H1 (cell line): ENCODE data around the gene ARHGAP15. TPM values are rescaled to one million over a fixed set of nuclear protein-coding genes. Genes with fewer than 3 reads are reported as not detected.

Source experiments
- CTCF ChIA-PET: fragments of 300-600 bp; sonication (Branson Sonifier 250); formaldehyde crosslinking; loops from one replicate; lab custom pipeline; 2021; ENCODE audit not compliant: partially characterized antibody; lab: Charles Lee
- POLR2A ChIA-PET: fragments of 300-600 bp; sonication (Branson Sonifier 250); formaldehyde crosslinking; loops from one replicate; lab custom pipeline; 2021; ENCODE audit warnings: inconsistent platforms; ENCODE audit not compliant: partially characterized antibody; lab: Charles Lee
- DNase-seq, 2 experiments: peaks; one replicate each; pipeline versions ENCODE4 v3.0.0 to v3.0.0-alpha.2; 2010 to 2022; ENCODE audit warnings: low spot score in 2 of 2, low read depth in 1 of 2, mixed read lengths in 1 of 2
- FAIRE-seq: peaks from 2 replicates; lab custom pipeline; 2011; peaks lifted over from hg19 to GRCh38; lab: Jason Lieb, UNC
- H2AFZ ChIP-seq: 2 replicates; pipeline ENCODE4 v1.8.1; 2012; ENCODE audit warnings: low read length, inconsistent platforms
- H2AK5ac ChIP-seq: 2 replicates; pipeline ENCODE4 v1.6.1; 2013; ENCODE audit warnings: low read depth, low read length
- H2BK120ac ChIP-seq: replicated peaks from 2 replicates; pipeline ENCODE3; 2013; ENCODE audit warnings: low read depth, low read length, inconsistent platforms
- H2BK12ac ChIP-seq: 2 replicates; pipeline ENCODE4 v1.6.1; 2013; ENCODE audit warnings: low read depth, low read length
- H2BK15ac ChIP-seq: 2 replicates; pipeline ENCODE4 v1.6.1; 2013; ENCODE audit warnings: low read length
- H2BK20ac ChIP-seq: 2 replicates; pipeline ENCODE4 v1.6.1; 2013; ENCODE audit warnings: low read length
- H2BK5ac ChIP-seq: 2 replicates; pipeline ENCODE4 v1.6.1; 2013; ENCODE audit warnings: low read depth, low read length
- H3K14ac ChIP-seq: 2 replicates; pipeline ENCODE4 v1.6.1; 2013; ENCODE audit warnings: inconsistent platforms; ENCODE audit not compliant: insufficient read length
- H3K18ac ChIP-seq: 2 replicates; pipeline ENCODE4 v1.6.1; 2013; ENCODE audit warnings: low read length; ENCODE audit errors: extremely low read depth
- H3K23ac ChIP-seq: 2 replicates; pipeline ENCODE4 v1.6.1; 2013; ENCODE audit warnings: inconsistent platforms; ENCODE audit not compliant: insufficient read length
- H3K23me2 ChIP-seq: 2 replicates; pipeline ENCODE4 v1.6.1; 2013; ENCODE audit warnings: low read depth, low read length
- H3K27ac ChIP-seq: 2 replicates; pipeline ENCODE4 v1.6.1; 2011; ENCODE audit warnings: low read depth, low read length, inconsistent platforms
- H3K27me3 ChIP-seq, 4 experiments: replicated peaks in 1 of 4; 1 replicate in 1 of 4; 2 replicates in 3 of 4; pipeline versions ENCODE4 v1.6.1 to v1.8.1; 2011 to 2013; ENCODE audit warnings: low read length in 3 of 4, mild to moderate bottlenecking in 3 of 4, inconsistent platforms in 2 of 4, mixed read lengths in 2 of 4, moderate library complexity in 1 of 4; ENCODE audit not compliant: control insufficient read depth in 3 of 4, insufficient read depth in 3 of 4; ENCODE audit errors: extremely low read depth in 1 of 4
- H3K36me3 ChIP-seq, 4 experiments: 2 replicates each; pipeline versions ENCODE4 v1.6.1 to v1.8.1; 2011 to 2013; ENCODE audit warnings: mild to moderate bottlenecking in 4 of 4, low read length in 3 of 4, moderate library complexity in 2 of 4, control low read depth in 1 of 4, inconsistent platforms in 1 of 4; ENCODE audit not compliant: insufficient read depth in 4 of 4, control insufficient read depth in 2 of 4
- H3K4ac ChIP-seq: replicated peaks from 2 replicates; pipeline ENCODE3; 2013; ENCODE audit warnings: low read length, low read depth, mixed read lengths, inconsistent platforms; ENCODE audit not compliant: insufficient read length
- H3K4me1 ChIP-seq, 4 experiments: replicated peaks in 1 of 4; 1 replicate in 1 of 4; 2 replicates in 3 of 4; pipeline versions ENCODE4 v1.6.1 to v1.8.1; 2011 to 2013; ENCODE audit warnings: low read length in 3 of 4, inconsistent platforms in 2 of 4, mixed read lengths in 1 of 4; ENCODE audit not compliant: insufficient read depth in 4 of 4, control insufficient read depth in 3 of 4
- H3K4me2 ChIP-seq, 2 experiments: 2 replicates each; pipeline versions ENCODE4 v1.6.1 to v1.8.1; 2011 to 2013; ENCODE audit warnings: low read depth in 2 of 2, low read length in 2 of 2, control low read depth in 1 of 2, inconsistent platforms in 1 of 2, mild to moderate bottlenecking in 1 of 2; ENCODE audit not compliant: insufficient read depth in 1 of 2
- H3K4me3 ChIP-seq, 4 experiments: fragments of 200-600, 300-600 bp in 1 of 4; sonication (generic), shearing (Covaris generic), sonication (Bioruptor Twin) in 1 of 4; 2 replicates each; pipeline versions ENCODE4 v1.5.1 to v1.8.1; 2011 to 2016; ENCODE audit warnings: low read length in 4 of 4, low read depth in 3 of 4, control low read depth in 2 of 4, inconsistent platforms in 2 of 4, mild to moderate bottlenecking in 2 of 4, mixed read lengths in 1 of 4, moderate library complexity in 1 of 4; ENCODE audit not compliant: insufficient read depth in 2 of 4; ENCODE audit errors: extremely low read depth in 1 of 4
- H3K56ac ChIP-seq: replicated peaks from 2 replicates; pipeline ENCODE3; 2013; ENCODE audit warnings: low read depth, mild to moderate bottlenecking, mixed read lengths, low read length, inconsistent platforms; ENCODE audit not compliant: insufficient read length
- H3K79me1 ChIP-seq: 2 replicates; pipeline ENCODE4 v1.6.1; 2013; ENCODE audit warnings: low read depth, low read length, control low read depth
- H3K79me2 ChIP-seq, 2 experiments: 2 replicates each; pipeline versions ENCODE4 v1.6.1 to v1.8.1; 2012 to 2013; ENCODE audit warnings: low read length in 2 of 2, mild to moderate bottlenecking in 2 of 2, inconsistent platforms in 1 of 2; ENCODE audit not compliant: insufficient read depth in 2 of 2, control insufficient read depth in 1 of 2
- H3K9ac ChIP-seq, 4 experiments: replicated peaks in 1 of 4; 1 replicate in 1 of 4; 2 replicates in 3 of 4; pipeline versions ENCODE4 v1.6.1 to v1.8.1; 2011 to 2013; ENCODE audit warnings: low read depth in 3 of 4, low read length in 3 of 4, control low read depth in 2 of 4, mild to moderate bottlenecking in 2 of 4, moderate library complexity in 2 of 4, inconsistent platforms in 1 of 4; ENCODE audit errors: extremely low read depth in 1 of 4
- H3K9me3 ChIP-seq, 2 experiments: 2 replicates each; pipeline versions ENCODE4 v1.6.1 to v1.8.1; 2012 to 2013; ENCODE audit warnings: mild to moderate bottlenecking in 2 of 2, moderate library complexity in 2 of 2, control low read depth in 1 of 2, inconsistent platforms in 1 of 2, low read depth in 1 of 2, low read length in 1 of 2, mixed read lengths in 1 of 2; ENCODE audit not compliant: insufficient read depth in 2 of 2
- H4K20me1 ChIP-seq, 2 experiments: replicated peaks in 1 of 2; 2 replicates each; pipeline versions ENCODE3 to v1.8.1; 2011 to 2013; ENCODE audit warnings: inconsistent platforms in 2 of 2, low read length in 2 of 2, mild to moderate bottlenecking in 1 of 2; ENCODE audit not compliant: insufficient read depth in 2 of 2, control insufficient read depth in 1 of 2
- H4K5ac ChIP-seq: 2 replicates; pipeline ENCODE4 v1.6.1; 2013; ENCODE audit warnings: low read length, low read depth, mixed read lengths, inconsistent platforms; ENCODE audit not compliant: insufficient read length
- H4K8ac ChIP-seq: 2 replicates; pipeline ENCODE4 v1.8.0; 2013; ENCODE audit warnings: mild to moderate bottlenecking, moderate library complexity, low read length, inconsistent platforms; ENCODE audit not compliant: insufficient read depth; ENCODE audit errors: extremely low read depth
- H4K91ac ChIP-seq: replicated peaks from 2 replicates; pipeline ENCODE3; 2013; ENCODE audit warnings: low read length, mixed read lengths, inconsistent platforms; ENCODE audit not compliant: insufficient read length
- CREB1 ChIP-seq: IDR thresholded peaks from 2 replicates; pipeline ENCODE4 v1.6.1; 2012; ENCODE audit warnings: inconsistent platforms
- GTF2F1 ChIP-seq: IDR thresholded peaks from 2 replicates; pipeline ENCODE4 v1.6.1; 2012; ENCODE audit warnings: low read depth, low read length, improper control_type of control experiment, borderline replicate concordance
- JUN ChIP-seq: IDR thresholded peaks from 2 replicates; pipeline ENCODE4 v1.6.1; 2011; ENCODE audit warnings: low read depth, mild to moderate bottlenecking, improper control_type of control experiment, low read length
- NRF1 ChIP-seq: IDR thresholded peaks from 2 replicates; pipeline ENCODE4 v1.6.1; 2011; ENCODE audit warnings: mild to moderate bottlenecking, low read depth, low read length, improper control_type of control experiment
- RBBP5 ChIP-seq: IDR thresholded peaks from 2 replicates; pipeline ENCODE4 v1.7.1; 2012; ENCODE audit warnings: low read depth, mild to moderate bottlenecking, inconsistent platforms, low read length, moderate library complexity, borderline replicate concordance
- RFX5 ChIP-seq: IDR thresholded peaks from 2 replicates; pipeline ENCODE4 v1.6.1; 2011; ENCODE audit warnings: low read depth, low read length, improper control_type of control experiment, borderline replicate concordance
- SIN3A ChIP-seq, 2 experiments: IDR thresholded peaks in 1 of 2; conservative IDR thresholded peaks in 1 of 2; 2 replicates each; pipeline ENCODE4 v1.6.1; 2011 to 2012; ENCODE audit warnings: low read length in 2 of 2, improper control_type of control experiment in 1 of 2, low read depth in 1 of 2, mild to moderate bottlenecking in 1 of 2
- SP2 ChIP-seq: IDR thresholded peaks from 2 replicates; pipeline ENCODE4 v1.6.1; 2012; ENCODE audit warnings: mild to moderate bottlenecking, low read length, inconsistent platforms
- TAF1 ChIP-seq: IDR thresholded peaks from 2 replicates; pipeline ENCODE4 v1.6.1; 2011; ENCODE audit warnings: mild to moderate bottlenecking, low read depth, low read length
- TCF12 ChIP-seq: IDR thresholded peaks from 2 replicates; pipeline ENCODE4 v1.6.1; 2011; ENCODE audit warnings: low read depth, mild to moderate bottlenecking, low read length
- TEAD4 ChIP-seq: IDR thresholded peaks from 2 replicates; pipeline ENCODE4 v1.6.1; 2012; ENCODE audit warnings: low read depth, low read length, inconsistent platforms, mixed read lengths
- WGBS, 2 experiments: shearing (Covaris generic) in 1 of 2; methylation state at CpG; one replicate each; pipeline versions ENCODE4 v1.1.6 to v1.1.7; 2013 to 2015; ENCODE audit warnings: low lambda C conversion rate in 2 of 2, mixed read lengths in 2 of 2, inconsistent platforms in 1 of 2, low coverage in 1 of 2, missing lambda C conversion rate in 1 of 2; ENCODE audit not compliant: insufficient replicate concordance in 2 of 2, insufficient coverage in 1 of 2, insufficient read length in 1 of 2; ENCODE audit errors: extremely low coverage in 1 of 2, missing lambda C conversion rate in 1 of 2; 5-methylcytosine and 5-hydroxymethylcytosine counted together
- polyA plus RNA-seq, 7 experiments: library from polyadenylated mRNA; depleted of rRNA in 3 of 7; stranded (reverse) in 5 of 7; unstranded in 2 of 7; fragments of >200 nt in 5 of 7; fragments of 200-250 nt in 2 of 7; gene quantifications; 1 replicate in 5 of 7; 2 replicates in 1 of 7; 4 replicates in 1 of 7; pipeline versions ENCODE4 v1.2.1 to v1.2.3, GENCODE V29; 2011 to 2013; ENCODE audit warnings: missing spikeins in 2 of 7, mixed read lengths in 2 of 7
- total RNA-seq: library from RNA; stranded (reverse); fragmentation: NEBNext Ultra II Directional; extraction: Animal tissue kit (Norgen Biotek cat#: 25700); gene quantifications from 2 replicates; pipeline ENCODE4 v1.2.1, GENCODE V29; 2021
- TF ChIP-seq, protein P1 (sequence below): IDR thresholded peaks from 2 replicates; pipeline ENCODE4 v1.6.1; 2012; ENCODE audit warnings: inconsistent platforms

The ARHGAP15 gene
- total and polyA plus RNA-seq, 2 of the 8 experiments (the other 6 are each of a cell fraction or from before 2014, with no cell fraction given), result not detected

GRCh38 chr2:143622106-143622505 is 492.9 kb downstream of the ARHGAP15 start:
- Histone ChIP-seq H4K20me1 (no peaks in the 10 kb centered on the region), H4K91ac (no peak overlapping the region), H2BK20ac (no peak overlapping the region), H3K56ac (no peak overlapping the region), H2BK12ac (no peak overlapping the region), H3K36me3 (no peaks in the 10 kb centered on the region), H3K4ac (no peak overlapping the region), H2AK5ac (no peak overlapping the region), H3K4me1 (no peaks in the 10 kb centered on the region), H2BK5ac (no peak overlapping the region), H2BK15ac (no peak overlapping the region), H2AFZ (no peak overlapping the region), H3K18ac (no peak overlapping the region), H4K8ac (no peak overlapping the region), H3K27me3 (no peaks in the 10 kb centered on the region), H3K23ac (no peak overlapping the region), H3K79me1 (no peaks in the 10 kb centered on the region), H3K4me2 (no peak overlapping the region), H3K14ac (no peak overlapping the region), H3K9me3 (no peaks in the 10 kb centered on the region), H3K23me2 (no peaks in the 10 kb centered on the region), H3K9ac (no peak overlapping the region), H2BK120ac (no peak overlapping the region), H3K4me3 (no peak overlapping the region), H3K79me2 (no peaks in the 10 kb centered on the region), H3K27ac (no peak overlapping the region), H4K5ac (no peak overlapping the region)
- 85% methylated on average over 2 of the region's 2 CpGs; no CpG with 5 or more reads in 1 of the 2 experiments for WGBS, 2 experiments
- CTCF ChIA-PET, result no interaction called here
- no peak for DNase-seq
- no peak for FAIRE-seq
- POLR2A ChIA-PET, result no interaction called here
- no peak for TF ChIP-seq CREB1
- TF ChIP-seq RBBP5, result no peak
- no peak for TF ChIP-seq TCF12
- no peak for TF ChIP-seq RFX5
- TF ChIP-seq, protein P1, sequence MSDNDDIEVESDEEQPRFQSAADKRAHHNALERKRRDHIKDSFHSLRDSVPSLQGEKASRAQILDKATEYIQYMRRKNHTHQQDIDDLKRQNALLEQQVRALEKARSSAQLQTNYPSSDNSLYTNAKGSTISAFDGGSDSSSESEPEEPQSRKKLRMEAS, result no peak
- TF ChIP-seq NRF1, result no peak
- no peak for TF ChIP-seq SIN3A (conservative IDR thresholded peaks at IDR 0.05 in 1 of 2, IDR thresholded peaks at IDR 0.05 in 1 of 2; ENCODE audit: low read depth in 1 of 2, low read length in 2 of 2)
- TF ChIP-seq TEAD4, result no peak
- TF ChIP-seq TAF1, result no peak
- no peak for TF ChIP-seq SP2
- TF ChIP-seq JUN, result no peak
- TF ChIP-seq GTF2F1, result no peak
